ENCODE results near the gene ELOVL7. TPM values are rescaled to one million over a fixed set of nuclear protein-coding genes. Genes with fewer than 3 reads are reported as not detected.
"Not testable (repeated sequence)": the region's sequence is repeated elsewhere in the genome, so short reads cannot be mapped to it uniquely, and the experiment has no call there.

ELOVL7 gene
- total RNA-seq, 2 donors from 2014 or later = 1.4 to 2.0 TPM

GRCh38 chr5:60835554-60835953 lies 8.5 kb downstream of the ELOVL7 start:
- intact Hi-C loops (cut with DNase I) = no loop called here
- DNase-seq (no peak), ATAC-seq (no peak)

GRCh38 chr5:60833520-60833919 lies 10.5 kb downstream of the ELOVL7 start:
- no peak for ATAC-seq

GRCh38 chr5:60830581-60831127 lies 13.4 kb downstream of the ELOVL7 start:
- intact Hi-C loops (cut with DNase I) = no loop called here
- DNase-seq (no peak), ATAC-seq (no peak)

More at GRCh38 chr5:60833520-60833919, 10.5 kb downstream of the ELOVL7 start:
- intact Hi-C loops (cut with DNase I) = no loop called here
- DNase-seq = no peak

DNA sequence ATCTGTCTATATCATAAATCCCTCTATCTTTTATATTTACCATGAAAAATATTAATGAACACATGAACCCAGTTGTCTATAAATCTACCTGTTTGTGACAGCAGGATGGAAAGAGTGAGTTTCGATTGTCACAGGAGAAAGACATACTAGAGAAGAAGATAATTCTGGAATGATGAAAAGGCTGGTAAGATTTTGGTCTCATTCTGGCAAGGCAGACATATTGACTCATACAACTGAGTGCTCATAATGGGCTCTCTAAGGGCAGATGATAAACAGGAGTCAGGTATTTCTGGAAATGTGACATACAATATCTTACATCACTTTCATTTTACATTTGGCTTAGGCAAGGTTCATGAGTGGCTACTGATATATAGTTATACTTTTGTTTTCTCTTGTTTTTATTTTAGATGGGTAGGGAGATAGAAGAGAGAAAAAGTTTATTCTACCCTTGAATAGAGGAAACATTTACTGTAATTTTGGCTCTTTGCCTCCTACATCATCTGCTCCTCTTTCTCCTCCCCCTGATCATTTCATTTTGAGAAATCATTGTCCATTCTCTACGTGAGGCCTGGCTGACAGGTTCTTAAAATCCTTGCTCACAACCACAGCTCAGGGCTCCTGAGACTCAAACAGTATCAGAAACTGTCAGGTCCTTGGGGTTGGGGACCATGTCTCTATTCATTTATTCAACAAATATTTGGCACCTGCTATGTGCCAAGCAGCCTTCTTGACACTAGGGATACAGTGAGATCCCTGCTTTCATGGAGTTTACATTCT lies 14.4 kb downstream of the ELOVL7 start:
- intact Hi-C loops (cut with DNase I) = no loop called here
- no peak for DNase-seq

DNA sequence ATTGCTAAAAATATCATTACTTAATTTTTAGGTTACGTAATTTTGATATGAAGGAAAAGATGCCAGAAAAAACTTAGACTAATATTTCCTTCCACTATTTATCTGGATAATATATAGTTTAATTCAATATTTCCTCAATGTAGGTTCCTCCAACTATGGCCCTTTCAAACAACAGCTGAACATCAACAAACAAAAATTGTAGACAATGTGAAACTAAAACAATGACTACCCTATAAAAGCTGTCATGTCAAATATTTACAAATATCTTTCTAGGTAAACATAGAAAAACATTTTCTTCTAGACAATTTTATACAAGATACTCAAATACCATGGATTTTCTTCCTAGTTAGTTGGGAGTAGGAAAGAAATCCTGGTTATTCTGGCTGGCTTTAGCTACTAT lies 16.9 kb downstream of the ELOVL7 start:
- intact Hi-C loops (cut with DNase I) = no loop called here
- ATAC-seq (no peak), DNase-seq (no peak)

More for the DNA sequence above, 14.4 kb downstream of the ELOVL7 start:
- no peak for ATAC-seq

GRCh38 chr5:60826653-60827052 lies 17.4 kb downstream of the ELOVL7 start:
- intact Hi-C loops (cut with DNase I) = no loop called here
- no peak for ATAC-seq
- no peak for DNase-seq

DNA sequence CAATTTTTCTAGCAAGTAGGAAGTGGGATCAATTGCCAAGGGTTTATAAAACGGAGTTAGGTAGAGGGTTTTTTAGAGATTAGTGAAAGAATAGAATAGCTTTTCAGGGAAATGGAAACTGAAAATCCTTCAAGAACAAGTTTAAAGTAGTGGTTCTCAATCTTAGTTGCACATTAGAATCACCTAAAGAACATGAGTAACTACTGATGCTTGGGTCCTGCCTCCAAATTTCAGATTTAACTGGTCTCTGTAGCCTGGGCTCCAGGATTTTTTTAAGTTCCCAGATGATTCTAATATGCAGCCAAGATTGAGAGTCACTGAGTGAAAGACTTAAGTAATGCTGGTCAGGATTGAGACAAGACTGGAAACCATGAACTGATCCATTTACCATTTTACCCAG lies 20.5 kb downstream of the ELOVL7 start:
- DNase-seq (no peak), ATAC-seq (no peak)
- intact Hi-C loops (cut with DNase I) = no loop called here

- ATAC-seq (no peak), DNase-seq (no peak)
- intact Hi-C loops (cut with DNase I) = no loop called here
Measured at GRCh38 chr5:60822285-60822556, 21.8 kb downstream of the ELOVL7 start.

DNA sequence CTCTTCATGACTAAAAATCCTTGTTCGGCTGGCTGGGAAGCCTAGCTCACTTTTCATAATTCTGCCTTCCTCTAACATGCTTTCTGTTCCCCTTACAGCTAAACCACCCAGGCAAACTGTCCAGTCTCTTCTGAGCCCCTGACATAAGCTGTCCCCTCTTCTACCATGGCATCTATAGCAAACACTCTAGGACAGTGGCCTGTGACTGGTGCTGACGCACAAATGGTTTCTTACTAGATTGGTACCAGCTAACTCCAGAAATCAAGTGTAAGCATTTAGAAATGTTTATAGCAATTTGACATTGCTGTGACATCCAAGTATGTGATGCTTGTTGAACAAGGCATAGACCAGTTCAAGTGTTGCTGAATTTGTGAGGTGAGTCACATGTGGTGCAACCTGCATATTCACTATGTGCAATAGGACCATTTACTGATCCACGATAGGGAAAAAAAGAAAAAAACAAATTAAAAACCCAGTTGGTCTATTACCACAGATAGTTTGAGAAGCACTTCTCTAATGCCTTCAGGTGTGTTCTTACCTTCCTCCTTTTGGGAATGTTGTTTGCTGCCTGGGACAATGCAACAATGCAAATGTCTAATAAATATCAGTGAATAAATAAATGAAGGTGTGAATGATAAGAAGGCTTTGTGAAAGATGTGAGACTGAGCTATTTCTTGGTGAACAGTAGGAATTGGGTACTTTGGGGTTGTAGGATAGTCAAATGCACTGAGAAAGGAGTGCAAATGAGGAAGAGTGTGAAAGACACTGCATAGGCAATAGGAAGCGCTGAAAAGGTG lies 22.4 kb downstream of the ELOVL7 start:
- no peak for DNase-seq
- intact Hi-C loops (cut with DNase I) = no loop called here
- no peak for ATAC-seq

DNA sequence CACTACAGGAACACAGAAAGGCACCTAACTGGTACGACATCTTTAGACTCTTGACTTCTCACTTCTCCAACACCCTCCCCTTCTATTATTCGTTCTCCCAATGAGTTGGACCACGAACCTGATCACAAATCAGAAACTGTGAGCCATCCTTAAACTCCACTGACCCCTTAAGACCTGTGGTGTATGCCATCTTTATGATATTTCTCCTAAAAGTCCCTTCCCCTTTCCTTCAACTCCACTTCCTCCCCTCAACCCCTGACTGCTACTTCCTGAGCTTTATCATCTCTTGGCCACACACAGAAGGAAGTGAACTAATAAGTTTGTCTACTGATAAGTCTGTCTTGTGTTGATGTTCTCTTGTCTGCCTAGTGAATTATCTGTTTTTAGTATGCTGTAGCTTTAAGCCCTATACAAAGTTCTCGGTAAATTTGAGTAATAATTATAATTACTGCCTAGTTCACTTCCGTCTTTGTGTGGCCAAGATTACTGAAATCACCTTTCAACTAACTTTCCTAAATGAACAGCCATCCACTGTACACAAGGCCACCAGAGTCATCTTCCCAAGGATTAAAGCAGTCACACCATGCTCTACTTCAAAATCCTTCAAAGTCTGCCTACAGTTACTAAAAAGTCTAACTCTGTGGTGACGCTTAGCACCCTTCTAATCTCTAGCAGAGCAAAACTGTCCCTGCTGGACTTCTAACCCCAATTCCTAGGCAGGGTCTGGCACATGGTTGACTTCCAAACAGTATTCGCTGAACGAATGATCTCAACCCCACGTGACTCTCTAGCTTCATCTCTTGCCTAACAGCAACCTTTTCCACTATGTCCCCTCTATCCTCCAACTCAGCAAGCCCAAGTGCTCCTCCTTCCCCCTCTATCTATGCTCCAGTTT lies 23.2 kb downstream of the ELOVL7 start:
- ATAC-seq (no peak), DNase-seq (no peak)
- intact Hi-C loops (cut with DNase I) = no loop called here

DNA sequence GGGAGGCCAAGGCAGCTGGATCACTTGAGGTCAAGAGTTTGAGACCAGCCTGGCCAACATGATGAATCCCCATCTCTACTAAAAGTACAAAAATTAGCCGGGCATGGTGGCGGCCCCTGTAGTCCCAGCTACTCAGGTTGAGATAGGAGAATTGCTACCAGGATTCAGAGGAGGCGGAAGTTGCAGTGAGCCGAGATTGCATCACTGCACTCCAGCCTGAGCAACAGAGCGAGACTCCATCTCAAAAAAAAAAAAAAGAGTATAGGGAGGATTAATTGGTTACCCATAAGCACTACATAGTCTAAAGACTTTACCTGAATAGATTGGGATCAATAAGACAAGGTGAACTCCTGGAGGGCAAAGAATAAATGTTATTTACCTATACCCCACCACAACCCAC lies 27.9 kb downstream of the ELOVL7 start:
- intact Hi-C loops (cut with DNase I); DNase-seq; ATAC-seq: not testable (repeated sequence)

GRCh38 chr5:60814498-60814897 lies 29.6 kb downstream of the ELOVL7 start:
- no peak for DNase-seq
- no peak for ATAC-seq
- intact Hi-C loops (cut with DNase I) = no loop called here

- intact Hi-C loops (cut with DNase I) = no loop called here
- ATAC-seq = no peak
Measured at GRCh38 chr5:60812426-60812825, 31.6 kb downstream of the ELOVL7 start.

DNA sequence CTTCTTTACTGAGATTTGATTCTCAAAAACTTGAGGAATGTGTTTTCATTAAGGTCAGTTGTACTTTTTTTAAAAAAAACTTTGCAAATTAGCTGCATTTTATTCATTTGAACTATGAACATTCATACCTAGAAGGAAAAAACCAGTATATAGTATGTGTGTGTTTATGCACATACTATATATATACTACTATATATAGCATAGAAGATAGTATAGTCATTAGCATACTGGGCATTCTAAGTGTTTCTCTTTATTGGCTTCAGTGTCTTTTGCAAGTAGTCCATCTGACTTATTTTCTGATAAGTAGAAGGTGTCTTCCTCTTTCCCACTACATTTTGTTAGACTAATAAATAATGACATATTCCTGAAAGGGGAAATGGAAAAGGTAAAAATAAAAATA lies 33.0 kb downstream of the ELOVL7 start:
- DNase-seq (no peak), ATAC-seq (no peak)
- intact Hi-C loops (cut with DNase I) = no loop called here

More at GRCh38 chr5:60812426-60812825, 31.6 kb downstream of the ELOVL7 start:
- DNase-seq = no peak

- intact Hi-C loops (cut with DNase I) = no loop called here
- ATAC-seq (no peak), DNase-seq (no peak)
Measured at GRCh38 chr5:60810438-60811085, 33.5 kb downstream of the ELOVL7 start.

DNA sequence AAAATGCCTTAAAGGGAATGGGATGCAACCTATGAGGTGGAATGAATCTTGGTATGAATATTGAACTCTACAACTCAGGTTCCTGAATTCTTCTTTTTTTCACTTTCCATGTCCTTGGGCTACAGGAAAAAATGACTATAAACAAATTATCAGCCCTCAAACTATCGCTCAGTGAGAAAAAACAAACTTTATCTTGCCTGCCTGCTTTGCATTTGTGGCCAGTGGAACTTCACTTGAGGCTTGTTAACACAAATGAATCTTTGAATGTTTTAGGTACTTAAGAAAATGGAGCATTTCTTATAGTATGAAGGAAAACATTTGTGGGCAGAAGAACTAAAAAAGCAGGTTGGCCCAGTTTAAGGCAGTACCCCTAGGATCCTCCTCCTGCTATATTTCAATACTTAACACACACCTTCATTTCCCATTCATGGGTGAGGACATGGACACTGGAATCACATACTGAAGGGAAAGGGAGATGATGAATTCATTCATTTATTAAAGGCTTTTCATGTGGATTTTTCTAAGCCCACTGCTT lies 34.1 kb downstream of the ELOVL7 start:
- intact Hi-C loops (cut with DNase I) = no loop called here
- DNase-seq = no peak
- ATAC-seq = no peak

GRCh38 chr5:60806591-60807243 lies 37.4 kb downstream of the ELOVL7 start:
- intact Hi-C loops (cut with DNase I) = no loop called here
- no peak for DNase-seq
- ATAC-seq = no peak

- intact Hi-C loops (cut with DNase I) = no loop called here
- no peak for ATAC-seq
Measured at GRCh38 chr5:60805463-60805862, 38.6 kb downstream of the ELOVL7 start.

More at GRCh38 chr5:60805463-60805862, 38.6 kb downstream of the ELOVL7 start:
- DNase-seq = no peak

Measured in left cardiac atrium (tissue), 4 donors.